T-cell (primary cell): Measurements from ENCODE around the gene FCHO1. TPM values are rescaled to one million over a fixed set of nuclear protein-coding genes. Genes with fewer than 3 reads are reported as not detected.

Experiments used
- ATAC-seq, 4 experiments: fragments of 200-7000 bp in 3 of 4; fragments of 150-1000 bp in 1 of 4; cut with Tn5 transposase; replicated peaks in 1 of 4; 1 replicate in 3 of 4; 2 replicates in 1 of 4; pipeline ENCODE4 v1.10.0; 2021; ENCODE audit warnings: moderate library complexity in 3 of 4, mild to moderate bottlenecking in 2 of 4, moderate number of reproducible peaks in 1 of 4
- CTCF ChIA-PET, 2 donors: fragments of 300-600 bp; sonication (Branson Sonifier 250); formaldehyde crosslinking; loops; one replicate each; lab custom pipeline; 2022; ENCODE audit warnings: antibody characterized with exemption in 2 of 2; lab: Charles Lee
- POLR2A ChIA-PET, 2 donors: fragments of 300-600 bp; sonication (Branson Sonifier 250); formaldehyde crosslinking; loops; one replicate each; lab custom pipeline; 2022; ENCODE audit warnings: antibody characterized with exemption in 2 of 2; lab: Charles Lee
- DNase-seq, 35 experiments: peaks; one replicate each; pipeline versions ENCODE4 v3.0.0 to v3.0.0-alpha.2; 2013 to 2023
- H3K27ac ChIP-seq: one replicate; pipeline ENCODE4 v1.5.1; 2013; ENCODE audit warnings: low read length
- H3K27me3 ChIP-seq, 2 experiments: replicated peaks in 1 of 2; 1 replicate in 1 of 2; 2 replicates in 1 of 2; pipeline versions ENCODE4 v1.6.1 to v1.7.0; 2013; ENCODE audit warnings: low read length in 1 of 2, mixed read lengths in 1 of 2; ENCODE audit not compliant: control insufficient read depth in 2 of 2, insufficient read depth in 2 of 2; ENCODE audit errors: extremely low read depth in 1 of 2
- H3K36me3 ChIP-seq, 2 donors: 1 replicate in 1 of 2; 2 replicates in 1 of 2; pipeline versions ENCODE4 v1.6.1 to v1.7.0; 2013; ENCODE audit warnings: low read length in 1 of 2; ENCODE audit not compliant: control insufficient read depth in 2 of 2, insufficient read depth in 1 of 2; ENCODE audit errors: extremely low read depth in 1 of 2
- H3K4me1 ChIP-seq, 2 experiments: 1 replicate in 1 of 2; 2 replicates in 1 of 2; pipeline versions ENCODE4 v1.6.1 to v1.7.0; 2013; ENCODE audit warnings: low read length in 2 of 2, mixed read lengths in 1 of 2; ENCODE audit not compliant: insufficient read depth in 2 of 2, control insufficient read depth in 1 of 2; ENCODE audit errors: extremely low read depth in 1 of 2
- H3K4me3 ChIP-seq, 2 donors: 1 replicate in 1 of 2; 2 replicates in 1 of 2; pipeline versions ENCODE4 v1.5.1 to v1.7.0; 2013; ENCODE audit warnings: mild to moderate bottlenecking in 2 of 2, low read length in 1 of 2, moderate library complexity in 1 of 2; ENCODE audit not compliant: control insufficient read depth in 1 of 2; ENCODE audit errors: extremely low read depth in 1 of 2
- H3K9me3 ChIP-seq: 2 replicates; pipeline ENCODE4 v1.7.0; 2013
- H3K27ac Mint-ChIP-seq, 2 donors: one replicate each; pipeline ENCODE4 v1.8.0; 2020 to 2021; ENCODE audit warnings: mild to moderate bottlenecking in 2 of 2, mixed read lengths in 2 of 2
- H3K27me3 Mint-ChIP-seq, 2 donors: one replicate each; pipeline ENCODE4 v1.8.0; 2021 to 2022; ENCODE audit warnings: mixed read lengths in 2 of 2
- H3K36me3 Mint-ChIP-seq: one replicate; pipeline ENCODE4 v1.8.0; 2021; ENCODE audit warnings: mixed read lengths
- H3K4me1 Mint-ChIP-seq, 3 donors: one replicate each; pipeline ENCODE4 v1.8.0; 2020 to 2022; ENCODE audit warnings: mixed read lengths in 3 of 3, mild to moderate bottlenecking in 1 of 3
- H3K4me3 Mint-ChIP-seq, 3 donors: one replicate each; pipeline ENCODE4 v1.8.0; 2020 to 2022; ENCODE audit warnings: mild to moderate bottlenecking in 3 of 3, mixed read lengths in 3 of 3, moderate library complexity in 3 of 3
- H3K9me3 Mint-ChIP-seq, 3 donors: one replicate each; pipeline ENCODE4 v1.8.0; 2020 to 2022; ENCODE audit warnings: mixed read lengths in 3 of 3
- WGBS: methylation state at CpG from one replicate; pipeline ENCODE4 v1.1.5; 2013; ENCODE audit warnings: missing lambda C conversion rate; ENCODE audit not compliant: insufficient coverage; 5-methylcytosine and 5-hydroxymethylcytosine counted together
- total RNA-seq, 35 experiments: library from RNA in 6 of 35; stranded (reverse) in 6 of 35; fragments of 120-200 nt in 1 of 35; gene quantifications; one replicate each; pipeline versions ENCODE4 v1.2.1 to v1.2.4 and lab custom pipeline; 2013 to 2026

FCHO1 gene
- total RNA-seq, 5 donors from 2014 or later (not counting 1 experiment from before 2014, with no cell fraction given) = 63.0 to 129 (median 118) TPM

GRCh38 chr19:17806945-17807344, 55.7 kb downstream of the FCHO1 start:
- ATAC-seq (no peak), DNase-seq (no peak)
- Histone ChIP-seq H3K4me3 (no peak overlapping the region), H3K9me3 (no peaks in the 10 kb centered on the region), H3K27ac (no peak overlapping the region), H3K27me3 (peaks cover 0 to 13% of the 10 kb centered on the region in 2 experiments), H3K4me1 (peaks cover 19 to 41% of the 10 kb centered on the region in 2 experiments), H3K36me3 (no peaks in the 10 kb centered on the region)
- no CpG with 5 or more reads among the region's 3 CpGs for WGBS
- no peaks in the 10 kb centered on the region for H3K9me3 Mint-ChIP-seq
- H3K36me3 Mint-ChIP-seq = no peaks in the 10 kb centered on the region
- no peaks in the 10 kb centered on the region for H3K27me3 Mint-ChIP-seq
- H3K4me1 Mint-ChIP-seq = peaks cover 35 to 56% (median 44%) of the 10 kb centered on the region in 3 donors
- H3K27ac Mint-ChIP-seq = no peak overlapping the region
- ChIA-PET POLR2A (no interaction called here), CTCF (interaction anchor here in 1 of 2 donors (0.6 kb wide), 1 partner anchor 131 kb away, joined by 3 read pairs; no protein-coding TSS in a partner anchor)
- H3K4me3 Mint-ChIP-seq = peak overlapping the region in 1 of 3 donors; percentile 72

- no peak overlapping the region for H3K27ac Mint-ChIP-seq
- no peaks in the 10 kb centered on the region for H3K36me3 ChIP-seq
- no peaks in the 10 kb centered on the region for H3K27me3 Mint-ChIP-seq
- peaks cover 30 to 49% (median 38%) of the 10 kb centered on the region in 3 donors for H3K4me1 Mint-ChIP-seq
- POLR2A ChIA-PET = no interaction called here
- no peaks in the 10 kb centered on the region for H3K9me3 Mint-ChIP-seq
- 44% methylated on average over 34 of the region's 38 CpGs for WGBS
- no peaks in the 10 kb centered on the region for H3K9me3 ChIP-seq
- H3K27ac ChIP-seq = no peak overlapping the region
- peak; percentile 57 to 70 (median 64) for ATAC-seq
- H3K36me3 Mint-ChIP-seq = no peaks in the 10 kb centered on the region
- H3K4me3 Mint-ChIP-seq = peak overlapping the region; percentile 47 to 72 (median 63)
- peak in 21 of 35 experiments; percentile 12 to 50 (median 27) for DNase-seq
- H3K4me3 ChIP-seq = no peak overlapping the region
- CTCF ChIA-PET = interaction anchor here in 1 of 2 donors (0.5 kb wide), 1 partner anchor 440 kb away, joined by 6 read pairs; no protein-coding TSS in a partner anchor
- peaks cover 11 to 32% of the 10 kb centered on the region in 2 experiments for H3K4me1 ChIP-seq
- H3K27me3 ChIP-seq = peaks cover 0 to 13% of the 10 kb centered on the region in 2 experiments
Measured at GRCh38 chr19:17807731-17808316, 56.5 kb downstream of the FCHO1 start.

- Mint-ChIP-seq H3K36me3 (no peaks in the 10 kb centered on the region), H3K4me3 (no peak overlapping the region), H3K27me3 (no peaks in the 10 kb centered on the region), H3K27ac (no peak overlapping the region), H3K4me1 (peaks cover 8 to 19% (median 13%) of the 10 kb centered on the region in 3 donors), H3K9me3 (no peaks in the 10 kb centered on the region)
- no CpG with 5 or more reads among the region's 2 CpGs for WGBS
- CTCF ChIA-PET = no interaction called here
- Histone ChIP-seq H3K27me3 (peaks cover 0 to 13% of the 10 kb centered on the region in 2 experiments), H3K36me3 (no peaks in the 10 kb centered on the region), H3K4me1 (peaks cover 0 to 17% of the 10 kb centered on the region in 2 experiments), H3K4me3 (no peak overlapping the region), H3K27ac (no peak overlapping the region), H3K9me3 (no peaks in the 10 kb centered on the region)
- POLR2A ChIA-PET = no interaction called here
- DNase-seq (no peak), ATAC-seq (no peak)
Measured at GRCh38 chr19:17811103-17811502, 59.8 kb downstream of the FCHO1 start.

- CTCF ChIA-PET = no interaction called here
- peaks cover 0 to 13% of the 10 kb centered on the region in 2 experiments for H3K27me3 ChIP-seq
- peaks cover 0 to 5% of the 10 kb centered on the region in 2 donors for H3K36me3 ChIP-seq
- no peak overlapping the region for H3K4me3 Mint-ChIP-seq
- 82% methylated on average over 15 of the region's 20 CpGs for WGBS
- H3K27me3 Mint-ChIP-seq = no peaks in the 10 kb centered on the region
- H3K9me3 ChIP-seq = no peaks in the 10 kb centered on the region
- POLR2A ChIA-PET = no interaction called here
- H3K36me3 Mint-ChIP-seq = no peaks in the 10 kb centered on the region
- H3K27ac ChIP-seq = no peak overlapping the region
- ATAC-seq (no peak), DNase-seq (no peak)
- peak overlapping the region in 1 of 2 donors; percentile 44 for H3K27ac Mint-ChIP-seq
- no peaks in the 10 kb centered on the region for H3K9me3 Mint-ChIP-seq
- no peak overlapping the region for H3K4me3 ChIP-seq
- H3K4me1 ChIP-seq = peaks cover 0 to 15% of the 10 kb centered on the region in 2 experiments
- peaks cover 8 to 14% (median 9%) of the 10 kb centered on the region in 3 donors for H3K4me1 Mint-ChIP-seq
Measured at GRCh38 chr19:17811681-17812080, 60.4 kb downstream of the FCHO1 start.

GRCh38 chr19:17812099-17812498, 60.8 kb downstream of the FCHO1 start:
- no peak for DNase-seq
- H3K27ac Mint-ChIP-seq = peak overlapping the region in 1 of 2 donors; percentile 44
- Histone ChIP-seq H3K27me3 (peaks cover 0 to 11% of the 10 kb centered on the region in 2 experiments), H3K4me1 (peaks cover 0 to 14% of the 10 kb centered on the region in 2 experiments), H3K4me3 (no peak overlapping the region), H3K36me3 (peaks cover 0 to 5% of the 10 kb centered on the region in 2 donors), H3K27ac (no peak overlapping the region), H3K9me3 (no peaks in the 10 kb centered on the region)
- no peak overlapping the region for H3K4me3 Mint-ChIP-seq
- H3K27me3 Mint-ChIP-seq = no peaks in the 10 kb centered on the region
- H3K36me3 Mint-ChIP-seq = no peaks in the 10 kb centered on the region
- WGBS = 100% methylated on average over 1 of the region's 5 CpGs
- ATAC-seq = no peak
- ChIA-PET POLR2A (no interaction called here), CTCF (no interaction called here)
- H3K9me3 Mint-ChIP-seq = no peaks in the 10 kb centered on the region
- H3K4me1 Mint-ChIP-seq = peaks cover 7 to 12% (median 8%) of the 10 kb centered on the region in 3 donors

GRCh38 chr19:17817668-17818363, 66.5 kb downstream of the FCHO1 start:
- H3K4me1 Mint-ChIP-seq = no peaks in the 10 kb centered on the region
- CTCF ChIA-PET = no interaction called here
- Histone ChIP-seq H3K9me3 (no peaks in the 10 kb centered on the region), H3K4me1 (no peaks in the 10 kb centered on the region), H3K27ac (no peak overlapping the region), H3K4me3 (no peak overlapping the region), H3K27me3 (no peaks in the 10 kb centered on the region), H3K36me3 (peaks cover 0 to 5% of the 10 kb centered on the region in 2 donors)
- no peaks in the 10 kb centered on the region for H3K9me3 Mint-ChIP-seq
- no peak overlapping the region for H3K27ac Mint-ChIP-seq
- H3K4me3 Mint-ChIP-seq = no peak overlapping the region
- WGBS = 88% methylated on average over 8 of the region's 13 CpGs
- no peaks in the 10 kb centered on the region for H3K36me3 Mint-ChIP-seq
- ATAC-seq (no peak), DNase-seq (no peak)
- POLR2A ChIA-PET = no interaction called here
- H3K27me3 Mint-ChIP-seq = no peaks in the 10 kb centered on the region
